Activated CD4-positive, alpha-beta T cell treated with anti-CD3 and anti-CD28 coated beads for 24 hours (primary cell): Measurements from ENCODE around the gene RIMKLB.
A peak's percentile ranks its signal among the peaks of the same experiment; 100 is the strongest.

Experiments used
- DNase-seq, 2 donors: peaks; one replicate each; pipeline ENCODE4 v3.0.0-alpha.2; 2020; ENCODE audit warnings: low read depth in 2 of 2

Gene RIMKLB, protein sequence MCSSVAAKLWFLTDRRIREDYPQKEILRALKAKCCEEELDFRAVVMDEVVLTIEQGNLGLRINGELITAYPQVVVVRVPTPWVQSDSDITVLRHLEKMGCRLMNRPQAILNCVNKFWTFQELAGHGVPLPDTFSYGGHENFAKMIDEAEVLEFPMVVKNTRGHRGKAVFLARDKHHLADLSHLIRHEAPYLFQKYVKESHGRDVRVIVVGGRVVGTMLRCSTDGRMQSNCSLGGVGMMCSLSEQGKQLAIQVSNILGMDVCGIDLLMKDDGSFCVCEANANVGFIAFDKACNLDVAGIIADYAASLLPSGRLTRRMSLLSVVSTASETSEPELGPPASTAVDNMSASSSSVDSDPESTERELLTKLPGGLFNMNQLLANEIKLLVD

DNA sequence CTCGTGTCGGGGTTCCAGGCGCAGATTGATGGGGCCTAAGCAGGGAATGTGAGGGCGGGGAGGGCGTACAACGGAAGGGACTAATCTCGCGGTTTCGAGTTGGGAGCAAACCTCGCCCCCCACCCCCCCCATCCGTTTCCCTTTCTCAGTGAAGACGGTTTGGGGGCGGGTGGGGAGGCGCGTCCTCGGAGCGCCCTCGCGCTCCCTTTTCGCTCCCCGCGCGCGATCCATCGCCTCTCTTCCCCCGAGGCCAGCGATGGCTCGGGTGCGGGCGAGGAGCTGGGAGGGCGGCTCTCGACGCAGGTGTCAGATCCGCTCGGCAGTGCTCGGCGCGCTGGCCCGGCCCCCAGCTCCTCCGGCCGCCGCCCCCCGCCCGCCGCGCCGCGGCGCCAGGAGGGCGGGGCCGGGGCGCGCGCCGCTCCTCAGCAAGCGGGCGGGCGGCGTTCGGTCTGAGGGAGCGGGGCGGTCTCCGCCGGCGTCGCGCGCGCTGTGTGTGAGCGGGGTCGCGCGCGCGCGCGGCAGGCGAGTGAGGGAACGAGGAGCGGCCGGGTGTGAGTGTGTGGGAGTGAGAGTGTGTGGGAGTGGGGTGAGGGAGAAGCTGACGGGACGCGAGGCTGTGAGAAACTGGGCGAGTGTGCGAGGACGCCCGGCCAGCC lies at the start of gene RIMKLB:
Gene RIMKLB (plus strand): TSS at position 516 of the 656 bp plus-strand sequence. CDS start 15,876 bp downstream, outside the sequence.
- DNase-seq, result peak; percentile 59 to 62

DNA sequence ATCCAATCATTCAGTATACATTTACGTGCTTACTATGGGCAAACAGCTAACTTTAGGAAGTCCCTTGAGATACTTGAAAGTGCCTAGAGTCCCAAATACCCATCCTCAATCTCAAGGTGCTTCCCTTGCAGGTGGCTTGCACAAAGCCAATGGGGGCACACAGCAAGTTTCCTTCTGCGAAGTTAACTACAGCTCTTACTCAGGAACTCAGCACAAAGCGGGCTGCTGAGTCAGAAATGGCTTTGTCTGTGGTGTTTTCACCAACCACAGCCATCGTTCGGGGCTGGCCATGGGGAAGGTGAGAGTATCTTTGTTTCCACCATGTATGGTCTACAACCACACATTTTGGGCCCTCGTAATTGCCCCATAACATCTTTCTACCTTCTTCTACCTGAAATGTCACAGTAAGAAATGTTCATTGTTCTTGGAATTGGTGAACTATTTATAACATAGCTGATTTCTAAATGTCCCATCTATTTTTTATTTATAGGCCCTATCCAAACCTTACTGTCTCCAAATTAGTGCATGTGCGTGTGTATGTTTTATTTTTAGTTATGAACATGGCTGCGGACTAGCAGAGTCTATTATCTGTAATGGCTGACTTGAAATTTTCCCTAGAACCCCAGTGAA lies 49.1 kb upstream of the RIMKLB start:
- DNase-seq, result peak; percentile 41 to 58

DNA sequence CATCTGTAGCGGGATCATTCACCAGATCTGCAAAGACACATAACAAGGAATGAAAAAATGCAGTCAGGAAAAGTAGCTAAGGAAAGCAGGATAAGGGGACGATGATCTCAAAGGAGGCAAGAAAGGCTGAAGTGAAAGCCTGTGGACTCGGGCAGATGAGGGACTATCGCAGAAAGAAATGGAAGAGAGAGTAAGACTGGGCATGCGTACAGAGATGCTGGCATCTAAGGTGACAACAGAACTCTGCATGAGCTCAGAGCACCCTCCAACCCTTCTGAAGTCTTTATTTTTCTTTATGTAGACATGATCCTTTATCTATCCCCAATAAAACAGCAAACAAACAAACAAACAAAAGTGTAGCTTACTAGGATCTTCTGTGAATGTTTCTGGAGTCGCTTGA lies 42.4 kb upstream of the RIMKLB start:
- DNase-seq, result no peak

DNA sequence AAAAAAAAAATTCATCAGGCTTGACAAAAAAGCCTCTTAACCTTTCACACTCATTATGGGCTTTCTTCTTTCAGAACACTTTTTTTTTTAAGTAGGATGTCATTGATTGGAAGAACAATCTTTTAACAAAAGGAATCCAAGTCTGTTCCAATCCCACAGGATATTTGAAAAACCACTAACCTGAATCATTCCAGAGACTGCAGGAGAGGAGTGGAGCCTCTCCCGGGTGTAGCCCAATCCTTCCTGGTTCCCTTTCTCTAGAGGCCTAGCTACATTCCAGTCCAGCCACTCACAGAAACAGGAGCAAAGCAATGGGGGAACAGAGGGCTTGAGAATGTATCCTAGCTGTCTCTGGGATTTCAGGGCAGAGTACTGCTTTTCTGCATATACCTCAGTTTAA lies 39.4 kb upstream of the RIMKLB start:
- DNase-seq, result no peak

DNA sequence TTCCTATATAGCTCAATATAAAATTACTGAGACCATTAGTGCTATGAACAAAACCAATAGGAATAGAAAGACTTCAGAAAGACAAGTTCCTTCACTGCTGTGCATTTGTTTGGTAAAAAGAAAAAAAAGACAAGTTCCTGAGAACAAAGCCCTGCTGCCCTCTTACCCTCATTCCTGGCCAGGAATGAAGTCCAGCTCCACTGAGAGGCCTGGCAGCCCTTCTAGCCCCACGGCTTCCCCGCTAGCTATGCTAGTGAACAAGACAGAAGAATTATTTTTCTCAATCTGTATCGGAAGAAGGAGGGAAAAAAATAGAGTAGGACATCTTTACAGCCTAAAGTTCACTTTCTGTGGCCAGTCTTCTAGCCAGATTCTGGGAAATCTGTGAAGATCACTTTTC lies 36.8 kb upstream of the RIMKLB start:
- no peak for DNase-seq

DNA sequence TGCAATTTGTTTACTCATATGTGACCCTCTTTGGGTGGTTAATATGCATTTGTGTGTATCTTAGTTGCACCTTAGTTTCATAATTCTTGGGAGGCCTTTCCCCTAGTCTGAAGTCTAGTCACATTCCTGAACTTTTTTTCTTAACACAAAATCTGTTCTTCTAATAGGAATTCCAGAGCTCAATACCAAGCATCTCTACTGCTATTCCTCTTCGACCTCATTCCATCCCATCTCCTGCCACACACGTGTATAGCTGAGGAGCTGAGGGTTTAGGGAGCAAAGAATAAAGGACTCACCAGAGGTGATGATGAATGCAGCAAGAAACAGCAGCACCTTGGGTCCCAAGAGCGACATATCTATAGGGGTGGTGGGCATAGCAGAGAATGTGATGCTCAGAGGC lies 36.0 kb upstream of the RIMKLB start:
- no peak for DNase-seq

DNA sequence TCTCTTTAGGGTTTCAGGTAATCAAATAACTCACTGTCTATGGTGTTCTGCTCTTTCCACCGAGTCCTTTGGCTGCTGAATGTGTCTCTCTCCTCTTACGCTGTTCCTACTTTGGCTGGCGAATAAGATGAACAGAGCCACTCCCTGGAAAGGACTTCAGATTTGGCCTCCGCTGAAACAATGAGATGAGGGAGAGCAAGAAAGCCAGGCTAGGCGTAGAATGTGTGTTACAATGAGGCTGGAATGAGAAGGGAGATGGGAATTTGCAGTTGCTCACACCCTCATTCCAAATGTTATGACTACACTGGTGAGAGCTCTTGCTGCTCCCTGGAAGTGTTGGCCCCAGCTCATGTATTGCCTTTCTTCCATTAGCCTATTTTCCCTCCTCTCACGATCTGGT lies 35.2 kb upstream of the RIMKLB start, which contains the start of gene MFAP5:
Gene MFAP5 (minus strand): TSS at position 234 of the 400 bp plus-strand sequence. CDS start 722 bp downstream, outside the sequence.
- DNase-seq, result no peak

DNA sequence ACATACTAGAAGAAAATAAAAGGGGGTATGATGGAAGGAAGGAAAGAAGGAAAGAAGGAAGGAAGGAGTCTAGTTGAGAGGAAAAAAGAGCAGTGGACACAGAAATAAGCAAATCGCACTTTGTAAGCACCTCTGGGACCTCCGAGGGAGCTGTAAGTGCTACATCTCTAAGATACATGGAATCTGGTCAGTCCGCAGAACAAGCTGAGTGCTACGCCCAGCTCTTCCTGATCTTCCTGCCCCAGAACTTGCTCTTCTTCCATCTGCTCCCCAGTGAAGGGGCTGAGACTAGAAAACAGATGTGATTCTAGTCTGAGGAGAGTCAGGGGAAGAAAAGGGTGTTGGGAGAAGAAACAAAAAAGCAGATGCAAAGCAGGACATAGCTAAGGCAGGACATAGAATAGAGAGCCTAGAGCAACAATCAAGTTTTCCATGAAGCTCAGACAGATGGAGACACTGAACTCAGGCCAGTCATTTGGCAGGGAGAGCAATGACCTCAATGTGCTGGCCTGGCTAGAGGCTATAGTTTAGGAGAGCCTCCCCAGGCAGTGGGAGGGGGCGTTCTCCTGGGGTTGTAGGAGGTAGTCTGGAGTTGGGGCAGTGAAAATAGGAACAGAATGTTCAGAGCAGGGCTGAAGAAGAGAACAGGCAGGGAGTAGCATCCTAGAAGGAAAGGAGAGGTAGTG lies 33.4 kb upstream of the RIMKLB start:
- DNase-seq, result no peak

DNA sequence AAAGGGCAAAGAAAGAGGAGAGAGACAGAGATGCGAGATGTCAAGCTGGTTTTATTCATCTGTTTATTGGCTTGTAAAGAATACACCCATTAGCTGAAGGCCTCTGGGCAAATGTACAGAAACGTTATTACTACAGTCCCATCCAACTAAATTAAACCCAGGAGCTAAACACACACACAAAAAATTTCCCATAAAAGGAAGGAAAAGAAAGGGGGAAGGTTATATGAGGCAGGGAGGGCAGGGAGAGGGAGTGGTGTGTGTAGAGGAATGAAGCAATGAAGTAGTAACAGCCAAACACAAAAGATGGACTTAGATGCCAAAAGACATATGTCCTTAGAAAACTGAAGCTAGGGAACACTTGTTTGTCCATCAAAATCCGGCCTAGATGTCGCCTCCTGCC lies 32.0 kb upstream of the RIMKLB start:
- no peak for DNase-seq

DNA sequence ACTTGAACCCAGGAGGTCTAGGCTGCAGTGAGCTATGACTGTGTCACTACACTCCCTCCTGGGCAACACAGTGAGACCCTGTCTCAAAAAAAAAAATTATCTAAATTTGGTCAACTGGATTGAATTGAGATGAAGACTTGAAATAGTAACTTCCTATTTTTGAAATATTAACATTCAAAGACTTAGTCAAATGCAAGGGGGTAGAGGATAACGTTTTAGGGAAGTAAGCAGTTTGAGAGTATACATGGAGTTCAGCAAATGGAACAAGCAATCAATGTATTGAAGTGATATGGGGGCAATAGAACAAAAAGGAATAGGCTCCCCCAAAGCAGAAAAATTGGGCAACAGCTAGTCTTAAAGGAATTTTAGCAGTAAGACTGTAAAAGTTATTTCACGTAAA lies 30.5 kb upstream of the RIMKLB start:
- DNase-seq, result no peak

DNA sequence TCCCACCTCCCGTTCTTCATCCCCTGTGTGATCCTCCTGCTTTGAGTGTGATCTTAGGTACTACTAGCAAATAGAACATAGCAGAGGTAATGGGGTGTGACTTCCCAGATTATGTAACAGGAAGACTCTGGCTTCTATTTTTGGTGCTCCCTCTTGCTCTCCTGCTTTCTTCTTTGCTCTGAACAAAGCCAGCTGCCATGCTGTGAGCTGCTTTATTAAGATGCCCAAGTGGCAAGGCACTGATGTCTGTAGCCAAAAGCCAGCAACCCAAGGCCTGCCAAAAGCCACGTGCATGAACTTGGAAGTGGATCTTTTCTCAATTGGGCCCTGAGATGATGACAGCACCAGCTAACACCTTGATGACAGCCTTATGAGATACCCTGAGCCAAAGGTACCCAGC lies 29.4 kb upstream of the RIMKLB start:
- no peak for DNase-seq

DNA sequence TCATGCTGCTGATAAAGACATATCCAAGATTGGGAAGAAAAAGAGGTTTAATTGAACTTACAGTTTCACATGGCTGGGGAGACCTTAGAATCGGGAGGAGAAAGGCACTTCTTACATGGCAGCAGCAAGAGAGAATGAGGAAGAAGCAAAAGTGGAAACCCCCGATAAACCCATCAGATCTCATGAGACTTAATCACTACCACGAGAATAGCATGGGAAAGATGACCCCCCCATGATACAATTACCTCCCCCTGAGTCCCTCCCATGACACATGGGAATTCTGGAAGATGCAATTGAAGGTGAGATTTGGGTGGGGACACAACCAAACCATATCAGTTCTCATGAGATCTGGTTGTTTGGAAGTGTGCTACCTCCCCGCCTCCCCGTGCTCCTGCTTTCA lies 25.4 kb upstream of the RIMKLB start:
- DNase-seq, result no peak

DNA sequence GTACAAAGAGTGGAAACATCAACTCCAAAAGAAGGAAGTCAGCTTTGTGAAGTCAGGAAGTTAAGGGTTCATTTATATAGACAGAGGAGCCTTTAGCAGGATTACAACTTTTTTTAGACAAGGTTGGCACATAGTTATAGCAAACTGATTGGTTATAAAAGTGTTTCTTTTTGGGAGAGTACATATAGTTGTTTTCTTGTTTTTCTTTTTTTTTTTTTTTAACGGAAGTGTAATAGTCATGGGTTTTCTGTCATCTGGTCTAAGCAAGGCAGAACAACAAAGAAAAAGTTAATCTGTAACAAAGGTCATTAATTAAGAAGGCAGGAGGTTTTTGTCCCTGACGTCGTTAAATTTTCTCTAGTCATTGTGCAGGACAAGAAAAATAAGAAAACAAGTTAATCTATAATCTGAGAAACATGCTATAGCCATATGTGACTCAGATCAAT lies 22.2 kb upstream of the RIMKLB start:
- DNase-seq, result no peak

DNA sequence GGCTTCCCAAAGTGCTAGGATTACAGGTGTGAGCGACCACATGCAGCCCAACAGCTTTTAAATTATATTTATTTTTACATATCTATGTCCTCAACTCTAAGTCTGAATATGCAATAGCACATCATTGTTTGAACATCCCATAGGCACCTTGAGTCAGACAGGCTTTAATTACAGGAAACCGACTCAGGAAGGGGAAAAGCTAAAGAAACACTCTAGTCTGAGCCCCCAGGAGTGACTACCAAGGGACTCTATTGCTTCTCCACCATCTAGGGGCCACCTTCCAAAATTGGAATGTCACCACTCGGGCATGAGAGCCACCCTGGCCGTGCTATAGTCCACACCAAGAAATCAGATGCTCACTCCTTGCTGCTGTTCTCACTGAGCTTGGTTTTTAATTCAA lies 21.1 kb upstream of the RIMKLB start:
- DNase-seq, result no peak

DNA sequence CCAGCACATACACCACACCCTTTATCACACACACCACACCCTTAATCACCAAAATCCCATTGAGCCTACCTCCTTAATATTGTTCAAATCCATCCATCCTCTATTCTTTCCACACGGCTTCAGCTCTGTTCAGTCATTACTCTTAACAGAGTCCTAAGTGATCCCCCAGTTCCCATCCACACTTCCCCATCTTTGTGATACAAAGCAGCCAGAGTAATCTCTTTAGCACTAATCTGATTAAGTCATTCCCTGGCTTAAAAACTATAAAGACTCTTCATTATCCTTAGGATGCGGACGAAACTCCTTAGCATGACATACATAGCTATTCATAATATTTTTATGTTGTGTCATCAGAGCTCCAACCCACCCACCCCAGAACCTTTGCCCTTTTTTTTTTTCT lies 20.4 kb upstream of the RIMKLB start:
- no peak for DNase-seq

DNA sequence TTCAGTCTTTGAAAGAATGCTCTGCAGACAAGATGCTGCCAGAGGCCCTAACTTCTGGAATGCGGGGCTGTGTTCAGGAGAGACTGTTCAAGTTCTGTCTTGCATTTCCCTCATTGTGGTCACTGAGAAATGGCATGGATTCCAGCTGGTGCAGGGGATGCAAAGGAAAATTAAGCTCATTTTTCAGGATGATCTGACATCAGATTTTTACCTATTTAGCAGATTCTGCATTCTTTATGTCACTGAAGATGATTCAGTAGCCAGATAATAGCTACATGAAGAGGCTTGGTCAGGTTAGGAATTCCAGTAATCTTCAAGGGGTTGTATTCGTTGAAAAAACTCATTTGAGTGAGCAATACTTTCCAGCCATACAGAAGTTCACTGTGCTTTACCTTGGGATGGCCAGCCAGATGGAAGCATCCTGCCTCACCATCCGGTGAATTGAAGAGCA lies 19.1 kb upstream of the RIMKLB start:
- no peak for DNase-seq

DNA sequence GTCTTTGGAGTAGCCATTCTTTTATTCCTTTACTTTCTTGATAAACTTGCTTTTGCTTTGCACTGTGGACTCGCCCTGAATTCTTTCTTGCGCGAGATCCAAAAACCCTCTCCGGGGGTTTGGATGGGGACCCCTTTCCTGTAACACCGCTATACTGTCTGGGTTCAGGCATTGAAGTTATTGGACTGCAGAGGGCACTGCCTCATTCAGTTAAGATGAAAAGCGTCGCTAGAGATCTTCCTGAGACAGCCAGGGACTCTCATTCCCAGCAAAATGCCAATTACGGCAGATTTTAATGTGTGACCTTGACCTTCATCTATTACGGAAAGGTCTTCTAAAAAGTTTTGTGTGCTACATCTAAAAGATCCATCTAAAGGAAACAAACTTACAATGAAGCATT lies 17.3 kb upstream of the RIMKLB start:
- DNase-seq, result no peak

DNA sequence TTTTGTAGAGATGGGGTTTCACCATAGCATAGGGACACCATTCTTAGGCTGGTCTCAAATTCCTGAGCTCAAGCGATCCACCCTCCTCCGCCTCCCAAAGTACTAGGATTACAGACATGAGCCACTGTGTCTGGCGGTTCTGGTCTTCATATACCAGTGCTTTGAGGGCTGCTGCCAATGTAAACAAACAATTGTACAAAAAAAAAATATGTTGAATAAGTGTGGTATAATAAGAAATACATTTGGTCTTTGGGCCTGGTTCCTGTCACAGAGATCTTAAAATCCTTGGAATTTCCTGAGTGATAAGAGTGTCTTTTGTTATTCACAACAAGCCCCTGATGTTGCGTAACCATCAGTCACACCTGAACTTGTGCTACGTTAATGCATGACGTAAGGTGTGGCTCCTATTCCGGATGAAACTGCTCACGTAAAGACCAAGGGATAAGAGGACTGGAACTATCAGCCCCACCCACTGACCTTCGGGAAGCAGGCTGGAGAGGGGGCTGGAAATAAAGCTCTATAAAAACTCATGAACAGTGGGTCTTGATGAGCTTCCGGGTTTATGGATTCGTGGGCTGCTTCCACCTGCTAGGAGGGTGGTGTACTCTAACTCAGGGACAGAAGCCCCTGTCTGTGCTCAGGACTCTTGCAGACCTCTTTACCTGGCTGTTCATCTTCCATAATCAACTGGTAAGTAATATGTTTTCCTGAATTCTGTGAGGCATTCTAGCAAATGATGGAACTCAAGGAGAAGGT lies 16.5 kb upstream of the RIMKLB start:
- no peak for DNase-seq

DNA sequence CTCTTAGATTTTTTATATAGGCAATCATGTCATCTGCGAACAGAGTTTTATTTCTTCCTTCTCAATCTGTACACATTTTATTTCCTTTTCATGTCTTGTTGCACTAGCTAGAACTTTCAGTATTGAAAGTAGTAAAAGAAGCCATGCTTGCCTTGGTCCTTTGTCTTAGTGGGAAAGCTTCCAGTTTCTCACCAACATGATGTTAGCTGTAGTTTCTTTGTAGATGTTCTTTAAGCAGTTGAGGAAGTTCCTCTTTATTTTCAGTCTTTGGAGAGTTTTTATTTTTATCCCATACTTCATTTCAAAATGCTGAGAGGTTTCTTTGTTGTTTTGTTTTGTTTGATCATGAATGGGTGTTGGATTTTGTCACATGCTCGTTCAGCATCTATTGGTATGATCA lies 12.7 kb upstream of the RIMKLB start:
- no peak for DNase-seq

DNA sequence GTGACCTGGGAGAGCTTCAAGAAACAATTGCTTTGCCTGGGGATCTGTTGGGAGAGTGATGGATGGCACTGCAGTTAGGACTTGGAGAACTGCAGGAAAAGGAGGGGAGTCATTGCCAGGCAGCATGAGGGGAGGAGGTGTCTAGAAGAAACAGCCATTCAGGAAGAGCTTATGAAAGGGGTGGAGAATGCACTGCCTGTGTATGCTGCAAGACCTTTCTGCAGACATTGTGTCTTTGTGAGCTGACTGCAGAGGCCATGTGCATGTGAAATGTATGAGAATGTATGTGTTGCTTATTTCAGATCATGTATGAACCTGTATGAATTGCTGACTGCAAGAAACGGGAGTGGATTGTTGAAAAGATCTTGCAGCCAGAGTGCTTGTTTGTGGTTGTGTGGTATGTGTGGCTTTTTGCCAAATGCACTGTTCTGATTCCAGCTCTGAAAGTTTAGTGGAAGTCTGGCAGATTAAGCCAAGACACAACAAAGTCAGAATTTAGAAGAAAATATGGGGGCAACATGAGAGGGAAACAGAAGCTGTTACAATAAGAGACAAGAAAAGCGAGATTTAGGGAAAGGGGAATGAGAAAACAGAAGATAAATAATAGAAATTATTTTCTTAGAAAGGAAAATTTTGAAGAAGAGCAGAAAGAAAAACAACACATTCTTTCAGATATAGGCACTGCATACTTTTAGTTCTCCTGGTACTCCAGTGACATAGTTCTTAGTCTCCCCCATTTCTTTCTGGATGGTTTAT lies 9.8 kb upstream of the RIMKLB start:
- DNase-seq, result no peak

DNA sequence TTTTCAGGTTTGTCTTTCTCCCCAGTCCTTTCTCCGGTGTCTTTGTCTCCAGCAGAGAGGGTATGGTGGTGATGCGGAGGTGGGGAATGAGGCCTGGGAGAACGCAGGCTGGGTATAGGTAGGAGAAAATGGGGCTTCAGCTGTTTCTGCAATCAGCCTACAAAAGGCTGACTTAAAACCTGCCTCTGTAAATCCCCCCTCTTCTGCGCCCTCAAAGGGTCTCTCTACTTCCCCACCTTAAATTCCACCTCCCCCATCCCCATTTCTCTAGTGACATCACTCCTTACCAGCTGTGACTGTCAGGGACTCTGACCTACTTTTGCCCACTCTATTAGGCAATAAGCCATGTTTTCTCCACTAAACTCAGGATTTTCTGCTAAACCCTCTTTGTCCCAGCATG lies 8.1 kb upstream of the RIMKLB start:
- no peak for DNase-seq
